ENCODE results near the gene IRF2. TPM values are rescaled to one million over a fixed set of nuclear protein-coding genes. Genes with fewer than 3 reads are reported as not detected.

Gene IRF2
- total and polyA plus RNA-seq, 2 donors (not counting 1 experiment from before 2014, with no cell fraction given), result 67.8 to 68.2 TPM

- Histone ChIP-seq H4K20me1 (ENCODE audit: control insufficient read depth, insufficient read depth, low read length, poor library complexity, severe bottlenecking) (no peaks in the 10 kb centered on the region), H3K4me1 (ENCODE audit: control insufficient read depth in 2 of 2, insufficient read depth in 2 of 2, low read length in 2 of 2) (peaks cover 6 to 9% of the 10 kb centered on the region in 2 donors), H3K4me2 (replicated peaks; ENCODE audit: low read depth, low read length, poor library complexity, severe bottlenecking) (peak overlapping the region; percentile 7), H3K4me3 (ENCODE audit: control extremely low read depth in 1 of 5, extremely low read depth in 1 of 5, insufficient read depth in 1 of 5, low read depth in 2 of 5, low read length in 4 of 5) (no peak overlapping the region), H3K9ac (ENCODE audit: low read length) (no peak overlapping the region), H3K79me2 (ENCODE audit: control insufficient read depth, insufficient read depth, low read length) (no peaks in the 10 kb centered on the region), H3K9me3 (ENCODE audit: control extremely low read depth in 1 of 3, control insufficient read depth in 2 of 3, insufficient read depth in 1 of 3, low read length in 2 of 3) (no peaks in the 10 kb centered on the region), H3K27ac (ENCODE audit: low read length in 2 of 2) (no peak overlapping the region), H2AFZ (ENCODE audit: insufficient read depth, low read depth, low read length, poor library complexity, severe bottlenecking) (no peak overlapping the region), H3K36me3 (replicated peaks in 1 of 2; ENCODE audit: control extremely low read depth in 1 of 2, control insufficient read depth in 1 of 2, extremely low read depth in 1 of 2, insufficient read depth in 2 of 2, low read length in 1 of 2) (no peaks in the 10 kb centered on the region), H3K27me3 (replicated peaks in 1 of 4; ENCODE audit: control extremely low read depth in 1 of 4, control insufficient read depth in 3 of 4, insufficient read depth in 4 of 4, low read length in 3 of 4) (no peaks in the 10 kb centered on the region)
- ATAC-seq (ENCODE audit: low read depth), result no peak
- POLR2A ChIA-PET, result interaction anchor here (0.5 kb wide), 1 partner anchor 20 kb away, joined by 3 read pairs; no protein-coding TSS in a partner anchor
- H3K27ac Mint-ChIP-seq, result peak overlapping the region; percentile 32
- intact Hi-C loops (cut with micrococcal nuclease), result no loop called here
- 83% methylated on average over 2 of the region's 3 CpGs for WGBS (ENCODE audit: insufficient coverage)
- no peaks in the 10 kb centered on the region for H3K9me3 Mint-ChIP-seq (ENCODE audit: insufficient read depth)
- TF ChIP-seq EZH2 (IDR thresholded peaks at IDR 0.05; ENCODE audit: borderline replicate concordance, insufficient read depth, low read depth, low read length, poor library complexity, severe bottlenecking) (no peak), CTCF (IDR thresholded peaks at IDR 0.05) (no peak)
- H3K4me3 Mint-ChIP-seq, result no peak overlapping the region
- CTCF ChIA-PET, result interaction anchor here (1.6 kb wide), 1 partner anchor 8 kb away, joined by 4 read pairs; no protein-coding TSS in a partner anchor
- H3K27me3 Mint-ChIP-seq, result no peaks in the 10 kb centered on the region
- DNase-seq, result no peak
- peaks cover 26% of the 10 kb centered on the region for H3K4me1 Mint-ChIP-seq
Measured at GRCh38 chr4:184368290-184368689, 106.1 kb downstream of the IRF2 start.

DNA sequence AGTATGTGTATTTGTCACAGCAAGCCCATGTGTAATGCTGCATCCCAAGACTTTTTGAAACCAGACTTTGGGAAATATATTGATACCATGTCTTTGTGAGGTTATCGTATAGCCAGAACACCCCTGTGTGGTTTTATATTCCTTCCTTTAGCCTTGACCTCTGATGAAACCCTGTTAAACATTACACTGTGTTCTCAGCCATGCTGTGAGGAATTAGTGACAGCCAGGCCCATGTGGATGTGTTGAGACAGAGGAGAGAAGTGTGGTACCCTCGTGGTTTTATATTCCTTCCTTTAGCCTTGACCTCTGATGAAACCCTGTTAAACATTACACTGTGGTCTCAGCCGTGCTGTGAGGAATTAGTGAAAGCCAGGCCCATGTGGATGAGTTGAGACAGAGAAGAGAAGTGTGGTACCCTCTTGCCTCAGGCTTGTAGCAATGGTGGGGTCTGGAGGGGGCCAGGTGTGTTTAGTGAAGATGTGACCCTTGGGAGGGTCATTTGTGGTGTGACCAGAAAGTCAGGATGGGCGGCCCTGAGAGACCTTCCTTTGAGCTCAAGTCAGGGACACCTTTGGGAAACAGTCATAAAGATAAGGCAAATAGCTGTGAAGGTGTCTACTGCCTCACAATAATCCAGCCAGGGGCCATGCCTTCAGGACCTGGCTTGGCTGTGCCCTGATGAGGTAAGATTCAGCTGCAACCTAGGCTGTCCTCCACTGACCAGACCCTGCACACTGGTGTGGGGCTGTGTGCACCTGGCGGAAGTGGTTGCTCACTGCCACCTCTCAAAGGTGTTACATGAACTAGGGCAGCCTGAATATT, 110.0 kb downstream of the IRF2 start:
- Histone ChIP-seq H3K9me3 (ENCODE audit: control extremely low read depth in 1 of 3, control insufficient read depth in 2 of 3, insufficient read depth in 1 of 3, low read length in 2 of 3) (no peaks in the 10 kb centered on the region), H3K79me2 (ENCODE audit: control insufficient read depth, insufficient read depth, low read length) (no peaks in the 10 kb centered on the region), H2AFZ (ENCODE audit: insufficient read depth, low read depth, low read length, poor library complexity, severe bottlenecking) (no peak overlapping the region), H3K4me3 (ENCODE audit: control extremely low read depth in 1 of 5, extremely low read depth in 1 of 5, insufficient read depth in 1 of 5, low read depth in 2 of 5, low read length in 4 of 5) (no peak overlapping the region), H3K4me2 (replicated peaks; ENCODE audit: low read depth, low read length, poor library complexity, severe bottlenecking) (no peak overlapping the region), H3K9ac (ENCODE audit: low read length) (no peak overlapping the region), H4K20me1 (ENCODE audit: control insufficient read depth, insufficient read depth, low read length, poor library complexity, severe bottlenecking) (no peaks in the 10 kb centered on the region), H3K27ac (ENCODE audit: low read length in 2 of 2) (no peak overlapping the region), H3K36me3 (replicated peaks in 1 of 2; ENCODE audit: control extremely low read depth in 1 of 2, control insufficient read depth in 1 of 2, extremely low read depth in 1 of 2, insufficient read depth in 2 of 2, low read length in 1 of 2) (no peaks in the 10 kb centered on the region), H3K4me1 (ENCODE audit: control insufficient read depth in 2 of 2, insufficient read depth in 2 of 2, low read length in 2 of 2) (peaks cover 6 to 9% of the 10 kb centered on the region in 2 donors), H3K27me3 (replicated peaks in 1 of 4; ENCODE audit: control extremely low read depth in 1 of 4, control insufficient read depth in 3 of 4, insufficient read depth in 4 of 4, low read length in 3 of 4) (no peaks in the 10 kb centered on the region)
- H3K4me1 Mint-ChIP-seq, result peaks cover 22% of the 10 kb centered on the region
- no peak for ATAC-seq (ENCODE audit: low read depth)
- WGBS (ENCODE audit: insufficient coverage), result 50% methylated on average over 2 of the region's 5 CpGs
- intact Hi-C loops (cut with micrococcal nuclease), result no loop called here
- CTCF ChIA-PET, result interaction anchor here (0.7 kb wide), 1 partner anchor 17 kb away, joined by 3 read pairs; no protein-coding TSS in a partner anchor
- no peaks in the 10 kb centered on the region for H3K9me3 Mint-ChIP-seq (ENCODE audit: insufficient read depth)
- POLR2A ChIA-PET, result interaction anchor here (0.5 kb wide), 1 partner anchor 15 kb away, joined by 3 read pairs; no protein-coding TSS in a partner anchor
- no peak for TF ChIP-seq EZH2 (IDR thresholded peaks at IDR 0.05; ENCODE audit: borderline replicate concordance, insufficient read depth, low read depth, low read length, poor library complexity, severe bottlenecking)
- no peak for TF ChIP-seq CTCF (IDR thresholded peaks at IDR 0.05)
- DNase-seq, result no peak
- no peaks in the 10 kb centered on the region for H3K27me3 Mint-ChIP-seq
- no peak overlapping the region for H3K4me3 Mint-ChIP-seq
- H3K27ac Mint-ChIP-seq, result no peak overlapping the region
